Left colon (tissue), 2 donors: ENCODE results near the gene LGALS16. TPM values are rescaled to one million over a fixed set of nuclear protein-coding genes. Genes with fewer than 3 reads are reported as not detected.
"Not testable (repeated sequence)": the region's sequence is repeated elsewhere in the genome, so short reads cannot be mapped to it uniquely, and the experiment has no call there.

Source experiments
- ATAC-seq: fragments of 200-7000 bp; cut with Tn5 transposase; one replicate; pipeline ENCODE4 v1.9.1; 2020; ENCODE audit warnings: mild to moderate bottlenecking, moderate library complexity
- DNase-seq, 2 donors: peaks; one replicate each; pipeline ENCODE4 v3.0.0-alpha.2; 2020
- intact Hi-C, 2 donors: fragments of 100-400 bp; cut with DNase I in 1 of 2; cut with micrococcal nuclease in 1 of 2; formaldehyde crosslinking; loops; one replicate each; pipeline versions ENCODE4 v1.11.2 to v1.14.0; 2022; cut with DNase I, micrococcal nuclease
- total RNA-seq, 2 donors: library from RNA; stranded (reverse); fragmentation: NEBNext Ultra II Directional; extraction: Animal tissue kit (Norgen Biotek cat#: 25700); gene quantifications; one replicate each; pipeline ENCODE4 v1.2.1, GENCODE V29; 2021
- donor health status: DM: no; HTN: no; CAD: no.
- donor health status: DM: yes; HTN: yes; CAD: no.

Gene LGALS16
- total RNA-seq, 2 donors from 2014 or later: not detected

- DNase-seq, ATAC-seq: not testable (repeated sequence)
- intact Hi-C loops: loop anchor here in 1 of 2 donors (10.0 kb wide), 1 partner anchor 119 kb away; no protein-coding TSS in a partner anchor
Measured at GRCh38 chr19:39673862-39674261, 18.1 kb downstream of the LGALS16 start.

GRCh38 chr19:39676004-39676403 lies 20.3 kb downstream of the LGALS16 start:
- intact Hi-C loops: loop anchor here in 1 of 2 donors (10.0 kb wide), 1 partner anchor 121 kb away; no protein-coding TSS in a partner anchor
- ATAC-seq (no peak), DNase-seq (no peak)

- ATAC-seq: peak; percentile 80
- intact Hi-C loops: loop anchor here in 1 of 2 donors (10.0 kb wide), 1 partner anchor 123 kb away; no protein-coding TSS in a partner anchor
- DNase-seq: peak in 1 of 2 donors; percentile 26
Measured at GRCh38 chr19:39677961-39678889, 22.5 kb downstream of the LGALS16 start.

GRCh38 chr19:39679056-39679790 lies 23.5 kb downstream of the LGALS16 start:
- ATAC-seq (no peak), DNase-seq (no peak)
- intact Hi-C loops: loop anchor here in 1 of 2 donors (10.0 kb wide), 1 partner anchor 124 kb away; no protein-coding TSS in a partner anchor

- intact Hi-C loops: loop anchor here in 1 of 2 donors (10.0 kb wide), 1 partner anchor 125 kb away; no protein-coding TSS in a partner anchor
- DNase-seq (no peak), ATAC-seq (no peak)
Measured at GRCh38 chr19:39679791-39680168, 24.1 kb downstream of the LGALS16 start.

- intact Hi-C loops: no loop called here
- ATAC-seq (no peak), DNase-seq (no peak)
Measured at GRCh38 chr19:39680593-39680992, 24.9 kb downstream of the LGALS16 start.

- no peak for DNase-seq
- intact Hi-C loops: no loop called here
- ATAC-seq: no peak
Measured at GRCh38 chr19:39681416-39681815, 25.7 kb downstream of the LGALS16 start.

- no peak for ATAC-seq
- intact Hi-C loops: no loop called here
- DNase-seq: no peak
Measured at GRCh38 chr19:39684267-39684666, 28.6 kb downstream of the LGALS16 start.

- ATAC-seq: no peak
- no peak for DNase-seq
- intact Hi-C loops: no loop called here
Measured at GRCh38 chr19:39686739-39687138, 31.0 kb downstream of the LGALS16 start.

- peak; percentile 15 for ATAC-seq
- intact Hi-C loops, DNase-seq: not testable (repeated sequence)
Measured at GRCh38 chr19:39688637-39689036, 32.9 kb downstream of the LGALS16 start.

- intact Hi-C loops: no loop called here
- no peak for ATAC-seq
- no peak for DNase-seq
Measured at GRCh38 chr19:39692166-39692565, 36.5 kb downstream of the LGALS16 start.

GRCh38 chr19:39692822-39693221 lies 37.1 kb downstream of the LGALS16 start:
- intact Hi-C loops: no loop called here
- no peak for DNase-seq
- ATAC-seq: no peak

GRCh38 chr19:39695759-39696158 lies 40.0 kb downstream of the LGALS16 start:
- intact Hi-C loops: no loop called here
- ATAC-seq (no peak), DNase-seq (no peak)

- no peak for DNase-seq
- intact Hi-C loops: no loop called here
Measured at GRCh38 chr19:39696387-39696786, 40.7 kb downstream of the LGALS16 start.

GRCh38 chr19:39698535-39698934 lies 42.8 kb downstream of the LGALS16 start:
- DNase-seq: no peak
- no peak for ATAC-seq

More at GRCh38 chr19:39696387-39696786, 40.7 kb downstream of the LGALS16 start:
- ATAC-seq: no peak

GRCh38 chr19:39701291-39701690 lies 45.6 kb downstream of the LGALS16 start:
- intact Hi-C loops: no loop called here
- DNase-seq: no peak
- ATAC-seq: no peak

More at GRCh38 chr19:39698535-39698934, 42.8 kb downstream of the LGALS16 start:
- intact Hi-C loops: no loop called here

GRCh38 chr19:39704181-39705044 lies 48.7 kb downstream of the LGALS16 start, which contains the start of gene LGALS14:
LGALS14 (plus strand) TSS chr19:39704481; CDS start chr19:39704529, 48 bp downstream.
- no peak for ATAC-seq
- DNase-seq: no peak

GRCh38 chr19:39705578-39706188 lies 50.0 kb downstream of the LGALS16 start:
- ATAC-seq: no peak
- no peak for DNase-seq
- intact Hi-C loops: no loop called here

More at GRCh38 chr19:39704181-39705044, 48.7 kb downstream of the LGALS16 start, which contains the start of gene LGALS14:
- intact Hi-C loops: no loop called here
